Measurements from ENCODE around the gene SMC3.
"Not testable (repeated sequence)": the region's sequence is repeated elsewhere in the genome, so short reads cannot be mapped to it uniquely, and the experiment has no call there.

Gene SMC3

DNA sequence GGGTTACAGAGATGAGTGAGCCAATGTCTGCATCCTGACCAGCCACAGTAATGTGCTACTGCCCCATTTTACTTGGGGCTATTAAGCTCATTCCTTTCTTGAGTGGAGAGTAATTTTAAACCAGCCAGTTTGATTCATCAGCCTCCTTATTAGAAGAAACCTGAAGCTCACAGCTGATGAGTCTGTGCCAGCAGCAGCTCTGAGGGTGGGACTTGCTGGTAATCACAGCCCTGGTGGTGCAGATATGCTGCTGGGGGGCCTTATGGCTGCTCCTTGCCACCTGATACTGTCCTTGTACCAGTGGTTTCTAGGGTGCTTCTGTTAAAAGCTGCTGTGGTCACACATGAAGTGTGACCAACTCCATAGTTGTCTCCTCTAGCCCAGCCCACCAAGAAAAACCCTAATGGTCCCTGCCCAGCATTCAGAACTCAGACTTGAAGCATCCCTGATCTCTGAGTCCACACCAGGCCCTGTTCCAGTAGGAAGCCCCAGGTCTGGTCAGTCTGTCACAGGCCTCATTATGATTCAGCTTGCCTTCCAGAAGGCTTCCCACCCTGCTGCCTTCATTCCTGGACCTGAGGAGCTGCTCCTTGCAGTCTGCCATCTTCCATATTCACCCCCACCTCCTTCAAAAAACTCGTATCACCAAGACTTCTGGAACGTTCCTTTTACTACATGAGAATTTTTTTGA, 47.7 kb downstream of the SMC3 start:
- WGBS, result 97% methylated on average over 2 of the region's 2 CpGs
- Histone ChIP-seq H3K9me3 (ENCODE audit: insufficient read depth, low read depth, low read length) (no peaks in the 10 kb centered on the region), H3K27me3 (ENCODE audit: insufficient read depth, low read length) (no peaks in the 10 kb centered on the region), H3K9ac (ENCODE audit: low read depth, low read length) (no peak overlapping the region), H3K36me3 (ENCODE audit: insufficient read depth, low read length) (no peaks in the 10 kb centered on the region), H3K27ac (ENCODE audit: low read depth, low read length) (no peak overlapping the region), H3K4me3 (ENCODE audit: low read length) (no peak overlapping the region), H3K4me1 (ENCODE audit: insufficient read depth, low read length) (peaks cover 13% of the 10 kb centered on the region)

- H3K27ac ChIP-seq (ENCODE audit: low read depth, low read length), result no peak overlapping the region
- no peak overlapping the region for H3K9ac ChIP-seq (ENCODE audit: low read depth, low read length)
- WGBS, result 94% methylated on average over 5 of the region's 5 CpGs
- H3K27me3 ChIP-seq (ENCODE audit: insufficient read depth, low read length), result no peaks in the 10 kb centered on the region
- H3K9me3 ChIP-seq (ENCODE audit: insufficient read depth, low read depth, low read length), result 0 out of 2 replicates have a peak, but pooled peaks cover 2% of the 10 kb centered on the region
- H3K36me3 ChIP-seq (ENCODE audit: insufficient read depth, low read length), result no peaks in the 10 kb centered on the region
- peaks cover 6% of the 10 kb centered on the region for H3K4me1 ChIP-seq (ENCODE audit: insufficient read depth, low read length)
- no peak overlapping the region for H3K4me3 ChIP-seq (ENCODE audit: low read length)
Observed at GRCh38 chr10:110616493-110617033, 49.1 kb downstream of the SMC3 start.

- H3K27ac ChIP-seq (ENCODE audit: low read depth, low read length), result no peak overlapping the region
- H3K9me3 ChIP-seq (ENCODE audit: insufficient read depth, low read depth, low read length), result 0 out of 2 replicates have a peak, but pooled peaks cover 2% of the 10 kb centered on the region
- no peaks in the 10 kb centered on the region for H3K4me1 ChIP-seq (ENCODE audit: insufficient read depth, low read length)
- H3K36me3 ChIP-seq (ENCODE audit: insufficient read depth, low read length), result no peaks in the 10 kb centered on the region
- 94% methylated on average over 7 of the region's 7 CpGs for WGBS
- no peak overlapping the region for H3K9ac ChIP-seq (ENCODE audit: low read depth, low read length)
- no peaks in the 10 kb centered on the region for H3K27me3 ChIP-seq (ENCODE audit: insufficient read depth, low read length)
- no peak overlapping the region for H3K4me3 ChIP-seq (ENCODE audit: low read length)
Observed at GRCh38 chr10:110617425-110618229, 50.1 kb downstream of the SMC3 start.

DNA sequence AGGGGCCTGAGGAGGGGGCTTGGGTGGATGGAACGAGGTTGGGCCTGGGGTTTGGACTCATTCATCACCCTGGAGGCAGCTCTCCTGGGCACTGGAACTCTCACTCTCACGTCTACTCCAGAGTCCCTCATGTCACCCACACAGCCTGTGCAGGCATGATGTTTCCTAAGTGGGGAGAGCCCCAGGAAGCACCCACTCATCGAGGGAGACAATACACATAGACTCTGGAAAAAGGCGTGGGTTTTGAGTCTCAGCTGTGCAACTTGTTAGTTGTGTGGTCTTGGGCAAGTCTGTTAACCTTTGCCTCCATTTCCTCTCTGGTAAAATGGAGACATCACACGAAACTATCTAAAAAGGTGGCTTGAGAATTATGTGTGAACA, 50.7 kb downstream of the SMC3 start:
- Histone ChIP-seq H3K27ac (ENCODE audit: low read depth, low read length) (no peak overlapping the region), H3K27me3 (ENCODE audit: insufficient read depth, low read length) (no peaks in the 10 kb centered on the region), H3K9me3 (ENCODE audit: insufficient read depth, low read depth, low read length) (0 out of 2 replicates have a peak, but pooled peaks cover 2% of the 10 kb centered on the region), H3K4me3 (ENCODE audit: low read length) (no peak overlapping the region), H3K36me3 (ENCODE audit: insufficient read depth, low read length) (no peaks in the 10 kb centered on the region), H3K9ac (ENCODE audit: low read depth, low read length) (no peak overlapping the region), H3K4me1 (ENCODE audit: insufficient read depth, low read length) (no peaks in the 10 kb centered on the region)
- WGBS, result 90% methylated on average over 5 of the region's 5 CpGs

- H3K9me3 ChIP-seq (ENCODE audit: insufficient read depth, low read depth, low read length), result 0 out of 2 replicates have a peak, but pooled peaks cover 2% of the 10 kb centered on the region
- no peak overlapping the region for H3K9ac ChIP-seq (ENCODE audit: low read depth, low read length)
- no peak overlapping the region for H3K4me3 ChIP-seq (ENCODE audit: low read length)
- no peaks in the 10 kb centered on the region for H3K36me3 ChIP-seq (ENCODE audit: insufficient read depth, low read length)
- H3K27me3 ChIP-seq (ENCODE audit: insufficient read depth, low read length), result no peaks in the 10 kb centered on the region
- H3K27ac ChIP-seq (ENCODE audit: low read depth, low read length), result no peak overlapping the region
- H3K4me1 ChIP-seq (ENCODE audit: insufficient read depth, low read length), result no peaks in the 10 kb centered on the region
- 87% methylated on average over 3 of the region's 3 CpGs for WGBS
Observed at GRCh38 chr10:110619514-110620397, 52.3 kb downstream of the SMC3 start.

DNA sequence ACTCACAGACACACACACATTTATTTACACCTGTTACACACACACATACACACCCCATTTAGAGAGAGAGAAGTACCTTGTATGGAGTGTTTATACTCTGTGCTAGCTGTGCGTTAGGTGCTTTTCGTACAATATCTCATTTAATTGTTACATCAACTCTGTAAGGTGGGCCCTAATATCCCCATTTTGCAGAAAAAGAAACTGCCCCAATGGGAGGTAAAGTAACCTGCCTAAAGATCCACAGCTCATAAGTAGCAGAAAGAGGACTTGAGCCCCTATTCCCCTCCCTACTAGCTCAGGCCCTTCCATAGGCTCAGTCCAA, 52.9 kb downstream of the SMC3 start:
- Histone ChIP-seq H3K4me3 (ENCODE audit: low read length) (no peak overlapping the region), H3K27ac (ENCODE audit: low read depth, low read length) (no peak overlapping the region), H3K9ac (ENCODE audit: low read depth, low read length) (no peak overlapping the region), H3K9me3 (ENCODE audit: insufficient read depth, low read depth, low read length) (0 out of 2 replicates have a peak, but pooled peaks cover 2% of the 10 kb centered on the region), H3K36me3 (ENCODE audit: insufficient read depth, low read length) (no peaks in the 10 kb centered on the region), H3K27me3 (ENCODE audit: insufficient read depth, low read length) (no peaks in the 10 kb centered on the region), H3K4me1 (ENCODE audit: insufficient read depth, low read length) (no peaks in the 10 kb centered on the region)
- 91% methylated on average over 2 of the region's 2 CpGs for WGBS

- H3K9me3 ChIP-seq (ENCODE audit: insufficient read depth, low read depth, low read length); H3K9ac ChIP-seq (ENCODE audit: low read depth, low read length); H3K4me1 ChIP-seq (ENCODE audit: insufficient read depth, low read length); H3K27ac ChIP-seq (ENCODE audit: low read depth, low read length); H3K27me3 ChIP-seq (ENCODE audit: insufficient read depth, low read length); H3K36me3 ChIP-seq (ENCODE audit: insufficient read depth, low read length); H3K4me3 ChIP-seq (ENCODE audit: low read length): not testable (repeated sequence)
- 89% methylated on average over 4 of the region's 4 CpGs for WGBS
Observed at GRCh38 chr10:110623316-110623715, 55.8 kb downstream of the SMC3 start.

- Histone ChIP-seq H3K27ac (ENCODE audit: low read depth, low read length) (no peak overlapping the region), H3K27me3 (ENCODE audit: insufficient read depth, low read length) (no peaks in the 10 kb centered on the region), H3K36me3 (ENCODE audit: insufficient read depth, low read length) (no peaks in the 10 kb centered on the region), H3K9ac (ENCODE audit: low read depth, low read length) (no peak overlapping the region), H3K4me3 (ENCODE audit: low read length) (no peak overlapping the region), H3K4me1 (ENCODE audit: insufficient read depth, low read length) (peaks cover 9% of the 10 kb centered on the region; the same call in 1 of the 2 replicates), H3K9me3 (ENCODE audit: insufficient read depth, low read depth, low read length) (0 out of 2 replicates have a peak, but pooled peaks cover 2% of the 10 kb centered on the region)
- 90% methylated on average over 6 of the region's 6 CpGs for WGBS
Observed at GRCh38 chr10:110625356-110625894, 57.9 kb downstream of the SMC3 start.

DNA sequence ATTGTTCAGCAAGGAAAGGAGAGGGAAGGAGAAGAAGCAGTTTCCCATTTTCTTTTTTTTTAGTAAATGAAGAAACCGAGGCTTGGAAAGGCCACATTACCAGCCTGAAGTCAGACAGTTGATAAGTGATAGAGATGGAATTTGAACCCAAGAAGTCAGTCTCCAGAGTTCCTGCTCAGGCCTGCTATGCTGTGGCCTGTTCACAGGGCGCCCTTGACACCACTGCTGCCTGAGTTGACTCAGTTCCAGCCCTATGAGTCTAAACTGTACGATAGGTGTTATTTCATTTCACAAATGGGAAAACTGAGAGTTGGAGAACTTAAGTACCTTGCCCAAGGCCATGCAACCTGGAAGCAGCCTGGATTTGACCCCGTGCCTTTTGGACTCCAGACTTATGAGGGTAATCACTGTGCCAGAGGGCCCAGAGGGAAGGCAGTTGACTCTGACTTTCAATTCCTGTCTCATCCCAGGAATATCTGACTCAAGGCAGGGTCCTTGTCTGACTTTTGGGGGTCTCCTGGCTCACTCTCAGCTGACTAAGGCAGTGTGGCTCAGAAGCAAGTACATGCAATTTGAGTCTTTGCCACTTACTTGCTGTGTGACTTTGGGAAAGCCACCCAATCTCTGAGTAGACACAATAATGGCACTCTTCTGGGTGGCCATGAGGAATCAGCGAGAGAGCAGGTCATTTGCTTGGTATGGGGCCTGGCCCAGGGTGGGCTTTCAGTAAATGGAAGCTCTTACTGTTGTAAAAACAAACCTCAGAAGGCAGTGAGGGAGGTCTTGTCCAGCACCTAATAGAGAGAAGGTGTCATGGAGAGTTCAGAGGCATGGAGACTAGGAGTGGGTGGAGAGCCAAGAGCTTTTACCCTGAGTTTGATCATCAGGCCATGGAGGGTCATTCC, 58.7 kb downstream of the SMC3 start:
- no peak overlapping the region for H3K27ac ChIP-seq (ENCODE audit: low read depth, low read length)
- peaks cover 9% of the 10 kb centered on the region; the same call in 1 of the 2 replicates for H3K4me1 ChIP-seq (ENCODE audit: insufficient read depth, low read length)
- WGBS, result 92% methylated on average over 5 of the region's 5 CpGs
- H3K27me3 ChIP-seq (ENCODE audit: insufficient read depth, low read length), result no peaks in the 10 kb centered on the region
- H3K36me3 ChIP-seq (ENCODE audit: insufficient read depth, low read length), result no peaks in the 10 kb centered on the region
- no peak overlapping the region for H3K4me3 ChIP-seq (ENCODE audit: low read length)
- H3K9me3 ChIP-seq (ENCODE audit: insufficient read depth, low read depth, low read length), result 0 out of 2 replicates have a peak, but pooled peaks cover under 1% of the 10 kb centered on the region
- H3K9ac ChIP-seq (ENCODE audit: low read depth, low read length), result no peak overlapping the region

- Histone ChIP-seq H3K27ac (ENCODE audit: low read depth, low read length) (no peak overlapping the region), H3K4me1 (ENCODE audit: insufficient read depth, low read length) (peaks cover 9% of the 10 kb centered on the region; the same call in 1 of the 2 replicates), H3K36me3 (ENCODE audit: insufficient read depth, low read length) (no peaks in the 10 kb centered on the region), H3K9ac (ENCODE audit: low read depth, low read length) (no peak overlapping the region), H3K4me3 (ENCODE audit: low read length) (no peak overlapping the region), H3K9me3 (ENCODE audit: insufficient read depth, low read depth, low read length) (no peaks in the 10 kb centered on the region), H3K27me3 (ENCODE audit: insufficient read depth, low read length) (no peaks in the 10 kb centered on the region)
Observed at GRCh38 chr10:110628161-110628560, 60.7 kb downstream of the SMC3 start.
